HepG2 (cell line): Measurements from ENCODE around the gene FCHSD1. TPM values are rescaled to one million over a fixed set of nuclear protein-coding genes. Genes with fewer than 3 reads are reported as not detected.

Experiments
- AGO1 ChIP-seq: fragments of 200-400 bp; formaldehyde crosslinking; IDR thresholded peaks from 2 replicates; pipeline ENCODE4 v1.6.1; 2017; ENCODE audit warnings: mild to moderate bottlenecking, low read depth, low read length, moderate library complexity; ENCODE audit not compliant: poor library complexity, severe bottlenecking
- ATAD3A ChIP-seq: sonication (generic); formaldehyde crosslinking; IDR thresholded peaks from 2 replicates; pipeline ENCODE4 v1.4.0; 2020; ENCODE audit warnings: missing genetic modification reagents
- BORCS8-MEF2B ChIP-seq: sonication (generic); formaldehyde crosslinking; IDR thresholded peaks from 2 replicates; pipeline ENCODE4 v1.8.0; 2022; ENCODE audit warnings: mild to moderate bottlenecking, missing genetic modification reagents
- CC2D1A ChIP-seq: sonication (generic); formaldehyde crosslinking; IDR thresholded peaks from 2 replicates; pipeline ENCODE4 v1.8.1; 2023; ENCODE audit warnings: mild to moderate bottlenecking, missing genetic modification reagents
- FIP1L1 ChIP-seq: fragments of 200-400 bp; formaldehyde crosslinking; IDR thresholded peaks from 2 replicates; pipeline ENCODE4 v1.6.1; 2018; ENCODE audit warnings: low read depth, mild to moderate bottlenecking, low read length, moderate library complexity, borderline replicate concordance; ENCODE audit not compliant: insufficient read depth
- GABPA ChIP-seq, 2 experiments: IDR thresholded peaks; 2 replicates each; pipeline ENCODE4 v1.6.1; 2011 to 2016; ENCODE audit warnings: low read depth in 2 of 2, low read length in 1 of 2, missing biosample characterization in 1 of 2, missing genetic modification characterization in 1 of 2
- NR2F6 ChIP-seq, 2 experiments: IDR thresholded peaks; 2 replicates each; pipeline ENCODE4 v1.6.1; 2016; ENCODE audit warnings: antibody characterized with exemption in 1 of 2, mild to moderate bottlenecking in 1 of 2
- POLR2A ChIP-seq, 2 experiments: IDR thresholded peaks; 2 replicates each; pipeline ENCODE4 v1.6.1; 2011; ENCODE audit warnings: low read depth in 2 of 2, low read length in 2 of 2, mild to moderate bottlenecking in 1 of 2, moderate library complexity in 1 of 2; ENCODE audit not compliant: insufficient read depth in 1 of 2
- PRMT3 ChIP-seq: sonication (generic); formaldehyde crosslinking; IDR thresholded peaks from 2 replicates; pipeline ENCODE4 v1.8.1; 2022; ENCODE audit warnings: low read depth, mild to moderate bottlenecking, moderate library complexity, missing genetic modification reagents, borderline replicate concordance
- PRPF4 ChIP-seq: fragments of 200-400 bp; formaldehyde crosslinking; IDR thresholded peaks from 2 replicates; pipeline ENCODE4 v1.6.1; 2016; ENCODE audit warnings: low read length, low read depth; ENCODE audit not compliant: poor library complexity, severe bottlenecking
- RBAK ChIP-seq: sonication (generic); formaldehyde crosslinking; IDR thresholded peaks from 2 replicates; pipeline ENCODE4 v1.5.1; 2020; ENCODE audit warnings: mild to moderate bottlenecking, missing genetic modification reagents
- RFX3 ChIP-seq: IDR thresholded peaks from 2 replicates; pipeline ENCODE4 v1.6.1; 2016; ENCODE audit warnings: missing biosample characterization, missing genetic modification reagents
- ZNF142 ChIP-seq: sonication (generic); formaldehyde crosslinking; IDR thresholded peaks from 2 replicates; pipeline ENCODE4 v1.4.0; 2020; ENCODE audit warnings: missing genetic modification reagents
- ZNF160 ChIP-seq: sonication (generic); formaldehyde crosslinking; IDR thresholded peaks from 2 replicates; pipeline ENCODE4 v1.8.0; 2022; ENCODE audit warnings: mild to moderate bottlenecking, inconsistent platforms, missing genetic modification reagents
- ZNF441 ChIP-seq: sonication (generic); formaldehyde crosslinking; IDR thresholded peaks from 2 replicates; pipeline ENCODE4 v1.7.0; 2021; ENCODE audit warnings: missing genetic modification reagents, borderline replicate concordance
- ZNF501 ChIP-seq: sonication (generic); formaldehyde crosslinking; IDR thresholded peaks from 2 replicates; pipeline ENCODE4 v1.5.1; 2020; ENCODE audit warnings: mild to moderate bottlenecking, moderate library complexity, missing genetic modification reagents
- ZNF672 ChIP-seq: sonication (generic); formaldehyde crosslinking; IDR thresholded peaks from 2 replicates; pipeline ENCODE4 v1.8.1; 2022; ENCODE audit warnings: missing genetic modification reagents
- ZNF75D ChIP-seq: sonication (generic); formaldehyde crosslinking; IDR thresholded peaks from 2 replicates; pipeline ENCODE4 v1.8.1; 2023; ENCODE audit warnings: missing genetic modification reagents, mild to moderate bottlenecking, borderline replicate concordance
- ZNF841 ChIP-seq: sonication (generic); formaldehyde crosslinking; IDR thresholded peaks from 2 replicates; pipeline ENCODE4 v1.8.1; 2023; ENCODE audit warnings: missing genetic modification reagents, borderline replicate concordance
- ZNF879 ChIP-seq: sonication (generic); formaldehyde crosslinking; IDR thresholded peaks from 2 replicates; pipeline ENCODE4 v1.8.1; 2023; ENCODE audit warnings: missing genetic modification reagents
- polyA plus RNA-seq, 8 experiments: library from polyadenylated mRNA; depleted of rRNA in 3 of 8; stranded (reverse) in 7 of 8; unstranded in 1 of 8; fragments of >200 nt; fragmentation: Illumina TruSeq in 4 of 8; extraction: Trizol in 4 of 8; gene quantifications; 2 replicates each; pipeline versions ENCODE4 v1.2.1 to v1.2.3, GENCODE V29; 2011 to 2016; ENCODE audit warnings: low read depth in 4 of 8, missing spikeins in 1 of 8, mixed read lengths in 1 of 8; ENCODE audit not compliant: insufficient read depth in 1 of 8
- total RNA-seq, 5 experiments: library from RNA; depleted of rRNA; stranded (reverse); fragments of >200 nt; fragmentation: Illumina TruSeq; extraction: Trizol; gene quantifications; 2 replicates each; pipeline ENCODE4 v1.2.3, GENCODE V29; 2016; ENCODE audit warnings: low read depth in 1 of 5
- TF ChIP-seq, protein P1 (sequence below): sonication (generic); formaldehyde crosslinking; IDR thresholded peaks from 2 replicates; pipeline ENCODE4 v1.4.0; 2020; ENCODE audit warnings: missing genetic modification reagents

Gene FCHSD1
- total and polyA plus RNA-seq, 2 of the 13 experiments (the other 11 are each of a cell fraction or from before 2014, with no cell fraction given) = 5.5 to 15.4 TPM

- TF ChIP-seq, protein P1, sequence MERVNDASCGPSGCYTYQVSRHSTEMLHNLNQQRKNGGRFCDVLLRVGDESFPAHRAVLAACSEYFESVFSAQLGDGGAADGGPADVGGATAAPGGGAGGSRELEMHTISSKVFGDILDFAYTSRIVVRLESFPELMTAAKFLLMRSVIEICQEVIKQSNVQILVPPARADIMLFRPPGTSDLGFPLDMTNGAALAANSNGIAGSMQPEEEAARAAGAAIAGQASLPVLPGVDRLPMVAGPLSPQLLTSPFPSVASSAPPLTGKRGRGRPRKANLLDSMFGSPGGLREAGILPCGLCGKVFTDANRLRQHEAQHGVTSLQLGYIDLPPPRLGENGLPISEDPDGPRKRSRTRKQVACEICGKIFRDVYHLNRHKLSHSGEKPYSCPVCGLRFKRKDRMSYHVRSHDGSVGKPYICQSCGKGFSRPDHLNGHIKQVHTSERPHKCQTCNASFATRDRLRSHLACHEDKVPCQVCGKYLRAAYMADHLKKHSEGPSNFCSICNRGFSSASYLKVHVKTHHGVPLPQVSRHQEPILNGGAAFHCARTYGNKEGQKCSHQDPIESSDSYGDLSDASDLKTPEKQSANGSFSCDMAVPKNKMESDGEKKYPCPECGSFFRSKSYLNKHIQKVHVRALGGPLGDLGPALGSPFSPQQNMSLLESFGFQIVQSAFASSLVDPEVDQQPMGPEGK (CRISPR knock-in tag) = peak; percentile 22; the same call in 1 of the 2 replicates
- no peak for TF ChIP-seq PRPF4
- TF ChIP-seq ZNF672 (CRISPR knock-in tag) = 0 out of 2 replicates have a peak, but pooled peaks have one; percentile 41
- TF ChIP-seq RBAK (CRISPR knock-in tag) = no peak
- TF ChIP-seq BORCS8-MEF2B (CRISPR knock-in tag) = no peak
- no peak for TF ChIP-seq CC2D1A (CRISPR knock-in tag)
- TF ChIP-seq ZNF75D (CRISPR knock-in tag) = no peak
- TF ChIP-seq ZNF441 (CRISPR knock-in tag) = no peak
- TF ChIP-seq ZNF879 (CRISPR knock-in tag) = no peak
- no peak for TF ChIP-seq AGO1
- TF ChIP-seq GABPA (IDR thresholded peaks at IDR 0.05; ENCODE audit: low read depth, low read length) = 0 out of 2 replicates have a peak, but pooled peaks have one; percentile 18
- peak; percentile 72 for TF ChIP-seq GABPA (CRISPR knock-in tag; IDR thresholded peaks at IDR 0.05; ENCODE audit: low read depth)
- no peak for TF ChIP-seq FIP1L1
- TF ChIP-seq NR2F6 (IDR thresholded peaks at IDR 0.05) = peak; percentile 33
- 0 out of 2 replicates have a peak, but pooled peaks have one; percentile 12 for TF ChIP-seq NR2F6 (CRISPR knock-in tag; IDR thresholded peaks at IDR 0.05)
- TF ChIP-seq ZNF160 = no peak
- TF ChIP-seq RFX3 = no peak
- no peak for TF ChIP-seq ZNF142 (CRISPR knock-in tag)
- 0 out of 4 replicates have a peak, but pooled peaks of 1 of the 2 experiments have one; percentile 33 for TF ChIP-seq POLR2A (IDR thresholded peaks at IDR 0.05; ENCODE audit: insufficient read depth in 1 of 2, low read depth in 2 of 2, low read length in 2 of 2)
- TF ChIP-seq ZNF841 (CRISPR knock-in tag) = 0 out of 2 replicates have a peak, but pooled peaks have one; percentile 52
- TF ChIP-seq PRMT3 (CRISPR knock-in tag) = 0 out of 2 replicates have a peak, but pooled peaks have one; percentile 13
- TF ChIP-seq ZNF501 = 0 out of 2 replicates have a peak, but pooled peaks have one; percentile 47
- no peak for TF ChIP-seq ATAD3A (CRISPR knock-in tag)
Observed at GRCh38 chr5:141618030-141618803, 33.0 kb downstream of the FCHSD1 start (continued).
